ENCODE results near the gene PISD.
A peak's percentile ranks its signal among the peaks of the same experiment; 100 is the strongest.

The PISD gene

DNA sequence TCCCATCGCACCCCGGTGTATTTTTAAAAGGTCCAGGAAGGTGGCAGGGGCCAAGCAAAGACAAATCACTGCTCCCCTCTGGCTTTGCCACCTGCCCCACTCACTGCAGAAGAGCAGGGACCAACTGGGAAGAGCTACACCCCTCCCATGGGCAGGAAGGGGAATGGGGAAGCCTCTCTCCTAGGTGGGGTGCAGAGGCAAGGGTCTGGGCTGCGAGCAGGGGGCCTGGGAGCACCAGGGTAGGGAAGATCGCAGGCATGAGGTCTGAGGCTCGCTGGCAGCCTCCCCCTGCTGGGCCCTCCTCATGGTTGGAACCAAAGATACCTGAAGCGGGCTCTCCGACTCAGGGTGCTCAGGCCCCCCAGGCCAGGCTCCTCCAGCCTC is 36.8 kb downstream of the PISD start:
- H3K27ac ChIP-seq = peak overlapping the region; percentile 46
- no peak for DNase-seq
- H3K4me3 ChIP-seq (ENCODE audit: low read depth, low read length) = no peak overlapping the region
- peaks cover 22% of the 10 kb centered on the region for H3K36me3 ChIP-seq
- H3K9me3 ChIP-seq (ENCODE audit: severe bottlenecking) = no peaks in the 10 kb centered on the region
- TF ChIP-seq, protein P1, sequence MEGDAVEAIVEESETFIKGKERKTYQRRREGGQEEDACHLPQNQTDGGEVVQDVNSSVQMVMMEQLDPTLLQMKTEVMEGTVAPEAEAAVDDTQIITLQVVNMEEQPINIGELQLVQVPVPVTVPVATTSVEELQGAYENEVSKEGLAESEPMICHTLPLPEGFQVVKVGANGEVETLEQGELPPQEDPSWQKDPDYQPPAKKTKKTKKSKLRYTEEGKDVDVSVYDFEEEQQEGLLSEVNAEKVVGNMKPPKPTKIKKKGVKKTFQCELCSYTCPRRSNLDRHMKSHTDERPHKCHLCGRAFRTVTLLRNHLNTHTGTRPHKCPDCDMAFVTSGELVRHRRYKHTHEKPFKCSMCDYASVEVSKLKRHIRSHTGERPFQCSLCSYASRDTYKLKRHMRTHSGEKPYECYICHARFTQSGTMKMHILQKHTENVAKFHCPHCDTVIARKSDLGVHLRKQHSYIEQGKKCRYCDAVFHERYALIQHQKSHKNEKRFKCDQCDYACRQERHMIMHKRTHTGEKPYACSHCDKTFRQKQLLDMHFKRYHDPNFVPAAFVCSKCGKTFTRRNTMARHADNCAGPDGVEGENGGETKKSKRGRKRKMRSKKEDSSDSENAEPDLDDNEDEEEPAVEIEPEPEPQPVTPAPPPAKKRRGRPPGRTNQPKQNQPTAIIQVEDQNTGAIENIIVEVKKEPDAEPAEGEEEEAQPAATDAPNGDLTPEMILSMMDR (IDR thresholded peaks at IDR 0.05; ENCODE audit: low read depth, low read length) = no peak
- H3K27me3 ChIP-seq (ENCODE audit: insufficient read depth, low read depth, severe bottlenecking) = no peaks in the 10 kb centered on the region

DNA sequence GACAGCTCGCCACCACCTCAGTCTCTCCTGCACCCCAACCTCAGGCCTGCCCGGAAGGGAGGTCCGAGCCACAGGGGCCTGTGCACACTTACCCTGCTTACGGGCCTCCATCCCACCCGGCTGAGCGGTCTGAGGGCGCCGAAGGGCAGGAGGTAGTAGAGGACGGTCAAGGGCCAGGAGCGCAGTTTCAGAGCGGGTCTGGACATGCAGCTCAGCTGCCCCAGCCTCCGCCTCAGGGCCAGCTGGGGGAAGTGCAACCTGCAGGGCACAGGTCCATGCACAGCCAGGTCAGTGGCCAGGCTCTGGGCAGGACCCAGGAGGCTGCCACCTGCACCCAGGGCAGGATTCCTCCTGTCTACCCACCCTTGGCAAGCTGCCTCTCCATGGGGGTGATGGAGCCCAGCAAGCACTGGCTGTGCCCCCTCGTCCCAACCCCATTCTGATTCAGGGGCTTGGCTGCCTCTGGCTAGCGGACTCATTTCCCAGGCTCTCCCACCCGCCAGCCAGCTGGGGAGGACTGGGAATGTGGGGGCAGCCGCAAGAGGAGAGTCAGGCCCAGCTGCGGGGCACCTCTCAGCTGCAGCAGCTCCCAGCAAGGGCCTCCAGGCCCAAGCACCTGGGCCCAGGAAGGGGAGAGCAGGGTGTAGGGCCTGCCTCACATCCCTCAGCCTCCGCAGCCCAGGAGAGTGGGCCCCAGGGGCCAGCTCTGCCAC is 38.3 kb downstream of the PISD start:
- peak overlapping the region; percentile 54 for H3K27ac ChIP-seq
- H3K9me3 ChIP-seq (ENCODE audit: severe bottlenecking) = no peaks in the 10 kb centered on the region
- H3K27me3 ChIP-seq (ENCODE audit: insufficient read depth, low read depth, severe bottlenecking) = no peaks in the 10 kb centered on the region
- no peak for DNase-seq
- peaks cover 37% of the 10 kb centered on the region for H3K36me3 ChIP-seq
- no peak overlapping the region for H3K4me3 ChIP-seq (ENCODE audit: low read depth, low read length)
- TF ChIP-seq, protein P1 (IDR thresholded peaks at IDR 0.05; ENCODE audit: low read depth, low read length) = no peak

DNA sequence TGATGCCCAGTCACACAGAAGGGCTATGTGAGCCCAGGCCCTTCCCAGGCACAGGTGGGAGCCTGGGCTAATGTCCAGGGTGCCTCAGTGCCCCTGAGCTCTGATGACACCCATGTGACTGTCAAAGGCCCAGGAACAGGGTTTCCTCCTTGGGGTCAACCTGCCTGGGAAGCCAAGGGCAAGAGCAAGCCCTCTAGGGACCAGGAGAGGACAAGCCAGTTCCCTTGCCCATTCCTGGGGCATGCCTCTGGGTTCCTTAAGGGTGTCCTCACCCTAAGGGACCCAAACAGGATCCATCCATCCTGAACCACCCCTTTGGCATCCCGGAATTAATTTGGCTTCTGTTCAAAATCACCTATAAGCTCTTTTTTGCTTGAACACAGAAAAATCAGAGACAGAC is 39.0 kb downstream of the PISD start:
- DNase-seq = no peak
- peaks cover 45% of the 10 kb centered on the region for H3K36me3 ChIP-seq
- H3K27me3 ChIP-seq (ENCODE audit: insufficient read depth, low read depth, severe bottlenecking) = no peaks in the 10 kb centered on the region
- TF ChIP-seq, protein P1 (IDR thresholded peaks at IDR 0.05; ENCODE audit: low read depth, low read length) = no peak
- peak overlapping the region; percentile 54; the same call in 1 of the 2 replicates for H3K27ac ChIP-seq
- H3K4me3 ChIP-seq (ENCODE audit: low read depth, low read length) = no peak overlapping the region
- H3K9me3 ChIP-seq (ENCODE audit: severe bottlenecking) = no peaks in the 10 kb centered on the region

DNA sequence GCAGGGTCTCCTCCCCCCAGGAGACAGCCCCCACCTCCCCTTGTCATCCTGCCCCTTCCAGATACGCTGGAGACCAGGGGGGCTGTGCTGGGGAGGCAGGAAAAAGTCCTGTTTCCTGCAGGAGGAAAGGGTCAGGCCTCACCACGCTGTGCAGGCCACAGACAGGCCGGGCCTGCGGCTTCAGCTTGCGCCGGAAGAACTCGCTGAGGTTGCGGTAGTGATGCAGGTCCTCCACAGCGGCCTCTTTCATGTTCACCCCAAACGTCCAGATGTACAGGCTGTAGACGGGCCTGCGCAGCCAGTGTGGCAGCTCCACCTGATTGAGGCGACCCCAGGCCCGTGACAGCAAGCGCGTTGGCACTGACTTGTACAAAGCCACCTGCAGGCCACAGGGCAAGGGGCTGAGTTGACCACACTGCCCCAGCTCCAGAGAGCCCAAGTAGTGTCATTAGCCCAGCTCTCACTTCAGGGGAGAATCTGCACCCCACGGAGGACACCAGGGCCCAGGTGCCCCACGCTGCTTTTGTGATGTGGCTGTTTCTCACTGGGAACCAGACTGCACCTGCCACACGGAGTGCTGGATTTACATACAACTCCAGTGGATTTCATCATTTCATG is 40.4 kb downstream of the PISD start:
- DNase-seq = no peak
- Histone ChIP-seq H3K4me3 (ENCODE audit: low read depth, low read length) (no peak overlapping the region), H3K27me3 (ENCODE audit: insufficient read depth, low read depth, severe bottlenecking) (no peaks in the 10 kb centered on the region), H3K9me3 (ENCODE audit: severe bottlenecking) (no peaks in the 10 kb centered on the region), H3K36me3 (peaks cover 57% of the 10 kb centered on the region), H3K27ac (no peak overlapping the region)
- TF ChIP-seq, protein P1 (IDR thresholded peaks at IDR 0.05; ENCODE audit: low read depth, low read length) = no peak

DNA sequence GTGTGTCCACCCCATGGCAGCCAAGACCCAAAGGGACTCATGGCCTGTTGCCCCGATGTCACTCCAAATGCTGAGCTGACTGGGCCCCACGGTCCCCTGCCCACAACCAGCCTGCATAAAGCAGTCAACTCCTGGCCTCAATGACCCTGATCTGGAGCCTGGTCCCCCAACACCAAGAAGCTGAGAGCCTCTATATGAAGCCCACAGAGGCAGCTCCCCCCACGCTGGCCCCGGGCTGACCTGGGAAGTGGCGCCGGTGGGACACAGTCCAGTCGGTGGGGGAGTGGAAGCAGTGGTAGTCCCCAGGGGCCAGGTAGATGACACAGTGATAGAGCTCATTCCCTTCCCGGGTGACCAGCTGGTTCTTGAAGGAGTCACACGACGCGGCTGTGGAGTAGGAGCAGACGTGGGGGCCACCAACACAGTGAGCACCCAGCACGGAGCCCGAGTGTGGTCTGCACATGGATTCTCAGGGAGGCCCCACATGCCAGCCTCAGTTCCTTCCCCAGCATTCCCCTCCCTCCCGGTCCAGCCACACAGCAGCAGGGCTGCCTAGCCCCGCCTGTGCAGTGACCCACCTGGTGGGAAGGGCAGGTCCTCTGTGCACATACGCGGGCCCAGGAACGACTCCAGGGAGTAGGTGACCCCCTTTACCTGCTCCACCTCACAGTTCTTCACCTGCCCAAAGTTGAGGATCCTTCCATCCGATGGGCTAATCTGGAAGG is 41.1 kb downstream of the PISD start:
- no peak for DNase-seq
- TF ChIP-seq, protein P1 (IDR thresholded peaks at IDR 0.05; ENCODE audit: low read depth, low read length) = no peak
- Histone ChIP-seq H3K27ac (no peak overlapping the region), H3K36me3 (peaks cover 61% of the 10 kb centered on the region), H3K27me3 (ENCODE audit: insufficient read depth, low read depth, severe bottlenecking) (no peaks in the 10 kb centered on the region), H3K4me3 (ENCODE audit: low read depth, low read length) (no peak overlapping the region), H3K9me3 (ENCODE audit: severe bottlenecking) (no peaks in the 10 kb centered on the region)

Data from WERI-Rb-1 (cell line).